Loucy (cell line): ENCODE measurements around the gene CDC25A.
A peak's percentile ranks its signal among the peaks of the same experiment; 100 is the strongest.

Experiments used
- H2AFZ ChIP-seq: fragments of 200-600 bp; sonication (generic); 2 replicates; pipeline ENCODE4 v1.6.0; 2016; ENCODE audit warnings: antibody characterized with exemption, mild to moderate bottlenecking, low read length, moderate library complexity
- H3F3A ChIP-seq: fragments of 200-600 bp; 2 replicates; pipeline ENCODE4 v1.6.0; 2016; ENCODE audit warnings: antibody characterized with exemption, low read depth, mild to moderate bottlenecking
- H3K27me3 ChIP-seq: fragments of 200-600 bp; sonication (generic); 2 replicates; pipeline ENCODE4 v1.6.1; 2014; ENCODE audit warnings: low read length, mild to moderate bottlenecking; ENCODE audit not compliant: insufficient read depth, poor library complexity, severe bottlenecking
- H3K36me3 ChIP-seq: fragments of 200-600 bp; sonication (generic); 2 replicates; pipeline ENCODE4 v1.6.1; 2016; ENCODE audit warnings: low read length; ENCODE audit not compliant: insufficient read depth
- H3K4me1 ChIP-seq: fragments of 200-600 bp; sonication (generic); 2 replicates; pipeline ENCODE4 v1.5.1; 2014; ENCODE audit warnings: low read length, mild to moderate bottlenecking; ENCODE audit not compliant: insufficient read depth, poor library complexity, severe bottlenecking
- H3K4me2 ChIP-seq: fragments of 200-600 bp; sonication (generic); 2 replicates; pipeline ENCODE4 v1.6.0; 2014; ENCODE audit warnings: antibody characterized with exemption, low read length, low read depth, mild to moderate bottlenecking; ENCODE audit not compliant: poor library complexity, severe bottlenecking
- H3K4me3 ChIP-seq: fragments of 200-600 bp; sonication (generic); 2 replicates; pipeline ENCODE4 v1.5.1; 2014; ENCODE audit warnings: low read length, mild to moderate bottlenecking, mixed read lengths; ENCODE audit not compliant: poor library complexity, severe bottlenecking
- H3K79me2 ChIP-seq: fragments of 200-600 bp; sonication (generic); 2 replicates; pipeline ENCODE4 v1.6.1; 2014; ENCODE audit warnings: low read length; ENCODE audit not compliant: insufficient read depth
- H3K9ac ChIP-seq: fragments of 200-600 bp; sonication (generic); 2 replicates; pipeline ENCODE4 v1.6.0; 2014; ENCODE audit warnings: mild to moderate bottlenecking, low read depth, low read length, moderate library complexity; ENCODE audit not compliant: poor library complexity, severe bottlenecking
- H3K9me2 ChIP-seq: fragments of 200-600 bp; sonication (generic); replicated peaks from 2 replicates; pipeline ENCODE4 v1.6.1; 2016; ENCODE audit warnings: low read depth, low read length, mixed read lengths
- H3K9me3 ChIP-seq: fragments of 200-600 bp; sonication (generic); 2 replicates; pipeline ENCODE4 v1.6.1; 2014; ENCODE audit warnings: mild to moderate bottlenecking, antibody characterized with exemption, low read length, low read depth; ENCODE audit not compliant: insufficient read depth
- H4K20me1 ChIP-seq: fragments of 200-600 bp; sonication (generic); 2 replicates; pipeline ENCODE4 v1.6.0; 2014; ENCODE audit warnings: antibody characterized with exemption, low read length, mild to moderate bottlenecking; ENCODE audit not compliant: insufficient read depth, poor library complexity, severe bottlenecking
- CTCF ChIP-seq: fragments of 200-600 bp; sonication (generic); conservative IDR thresholded peaks from 2 replicates; pipeline ENCODE4 v1.5.1; 2014; ENCODE audit warnings: mild to moderate bottlenecking, antibody characterized with exemption, low read length
- EZH2phosphoT487 ChIP-seq: fragments of 200-600 bp; IDR thresholded peaks from 2 replicates; pipeline ENCODE4 v1.6.1; 2018; ENCODE audit warnings: antibody characterized with exemption, mild to moderate bottlenecking, moderate library complexity, borderline replicate concordance

Gene CDC25A

GRCh38 chr3:48215876-48216275 is 27.7 kb upstream of the CDC25A start:
- Histone ChIP-seq H3K9me3 (no peaks in the 10 kb centered on the region), H3K4me1 (no peaks in the 10 kb centered on the region), H3F3A (no peaks in the 10 kb centered on the region), H3K9ac (no peak overlapping the region), H3K9me2 (no peaks in the 10 kb centered on the region), H3K36me3 (no peaks in the 10 kb centered on the region), H2AFZ (no peak overlapping the region), H3K4me3 (no peak overlapping the region), H3K79me2 (no peaks in the 10 kb centered on the region), H3K27me3 (no peaks in the 10 kb centered on the region), H4K20me1 (no peaks in the 10 kb centered on the region), H3K4me2 (no peak overlapping the region)
- no peak for TF ChIP-seq CTCF

- no peak overlapping the region for H3K4me3 ChIP-seq
- H2AFZ ChIP-seq, result 0 out of 2 replicates have a peak overlapping the region, but pooled peaks have one; percentile 12
- H3K4me1 ChIP-seq, result no peaks in the 10 kb centered on the region
- no peaks in the 10 kb centered on the region for H3K36me3 ChIP-seq
- no peaks in the 10 kb centered on the region for H4K20me1 ChIP-seq
- no peaks in the 10 kb centered on the region for H3K27me3 ChIP-seq
- no peaks in the 10 kb centered on the region for H3K79me2 ChIP-seq
- no peak overlapping the region for H3K4me2 ChIP-seq
- H3K9me2 ChIP-seq, result no peaks in the 10 kb centered on the region
- no peaks in the 10 kb centered on the region for H3K9me3 ChIP-seq
- TF ChIP-seq CTCF, result no peak
- no peak for TF ChIP-seq EZH2phosphoT487
- H3K9ac ChIP-seq, result no peak overlapping the region
- H3F3A ChIP-seq, result no peaks in the 10 kb centered on the region
These were observed 27.2 kb upstream of the CDC25A start for GRCh38 chr3:48215466-48215865.

DNA sequence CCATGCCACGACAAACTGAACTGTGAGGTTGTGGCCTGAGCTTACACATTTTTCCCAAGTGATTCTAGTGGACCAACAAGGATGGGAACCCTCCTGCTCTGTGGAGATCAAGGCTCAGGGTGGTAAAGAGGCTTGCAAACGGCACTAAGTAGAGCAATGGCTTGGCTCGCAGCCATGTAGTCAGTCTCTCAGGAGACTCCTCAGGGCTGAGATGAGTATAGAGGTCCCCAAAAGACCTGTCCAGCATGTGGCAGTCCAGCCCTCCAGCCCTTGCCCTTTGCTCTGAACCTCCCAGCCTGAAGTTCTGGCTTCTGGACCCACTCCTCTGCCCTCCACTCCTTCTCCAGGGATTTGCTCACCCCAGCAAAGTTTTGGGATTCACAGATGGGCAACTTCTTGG is 26.8 kb upstream of the CDC25A start:
- Histone ChIP-seq H3K79me2 (no peaks in the 10 kb centered on the region), H3K4me2 (no peak overlapping the region), H4K20me1 (no peaks in the 10 kb centered on the region), H3K9ac (no peak overlapping the region), H2AFZ (no peak overlapping the region), H3K4me1 (no peaks in the 10 kb centered on the region), H3K27me3 (no peaks in the 10 kb centered on the region), H3K9me3 (no peaks in the 10 kb centered on the region), H3K4me3 (no peak overlapping the region), H3K9me2 (no peaks in the 10 kb centered on the region), H3K36me3 (no peaks in the 10 kb centered on the region), H3F3A (no peaks in the 10 kb centered on the region)
- no peak for TF ChIP-seq CTCF
